ENCODE results near the gene FOXI3. TPM values are rescaled to one million over a fixed set of nuclear protein-coding genes. Genes with fewer than 3 reads are reported as not detected.

Gene FOXI3
- total RNA-seq, 1 experiment from 2014 or later: not detected

- TF ChIP-seq CTCF (IDR thresholded peaks at IDR 0.05; ENCODE audit: unreplicated experiment): no peak
- Mint-ChIP-seq H3K4me1 (ENCODE audit: insufficient read depth, unreplicated experiment) (no peaks in the 10 kb centered on the region), H3K27ac (ENCODE audit: low read depth, unreplicated experiment) (no peak overlapping the region), H3K9me3 (ENCODE audit: unreplicated experiment) (no peaks in the 10 kb centered on the region), H3K27me3 (ENCODE audit: insufficient read depth, unreplicated experiment) (peaks cover 45% of the 10 kb centered on the region), H3K4me3 (ENCODE audit: unreplicated experiment) (no peak overlapping the region), H3K36me3 (ENCODE audit: insufficient read depth, unreplicated experiment) (no peaks in the 10 kb centered on the region)
- intact Hi-C loops (cut with micrococcal nuclease): no loop called here
- POLR2A ChIA-PET: interaction anchor here (0.6 kb wide), 1 partner anchor 370 kb away, joined by 3 read pairs; no protein-coding TSS in a partner anchor
- BruUV-seq (replicated peaks): no TSS peak
- no peak for DNase-seq (ENCODE audit: unreplicated experiment)
- CTCF ChIA-PET: interaction anchor here (0.6 to 1.3 kb wide), 2 partner anchors 150 to 260 kb away, joined by 3 to 7 read pairs; no protein-coding TSS in a partner anchor
Observed at GRCh38 chr2:88450186-88450585, 2.3 kb downstream of the FOXI3 start.

GRCh38 chr2:88448248-88448647 lies 4.2 kb downstream of the FOXI3 start:
- no TSS peak for BruUV-seq (replicated peaks)
- Mint-ChIP-seq H3K9me3 (ENCODE audit: unreplicated experiment) (no peaks in the 10 kb centered on the region), H3K4me3 (ENCODE audit: unreplicated experiment) (no peak overlapping the region), H3K27me3 (ENCODE audit: insufficient read depth, unreplicated experiment) (peaks cover 29% of the 10 kb centered on the region), H3K4me1 (ENCODE audit: insufficient read depth, unreplicated experiment) (no peaks in the 10 kb centered on the region), H3K27ac (ENCODE audit: low read depth, unreplicated experiment) (no peak overlapping the region), H3K36me3 (ENCODE audit: insufficient read depth, unreplicated experiment) (no peaks in the 10 kb centered on the region)
- ChIA-PET POLR2A (no interaction called here), CTCF (interaction anchor here (0.6 to 1.2 kb wide), 2 partner anchors 33 to 117 kb away, joined by 3 to 4 read pairs; no protein-coding TSS in a partner anchor)
- DNase-seq (ENCODE audit: unreplicated experiment): no peak
- no peak for TF ChIP-seq CTCF (IDR thresholded peaks at IDR 0.05; ENCODE audit: unreplicated experiment)
- intact Hi-C loops (cut with micrococcal nuclease): no loop called here

- TF ChIP-seq CTCF (IDR thresholded peaks at IDR 0.05; ENCODE audit: unreplicated experiment): no peak
- CTCF ChIA-PET: interaction anchor here (0.5 to 1.1 kb wide), 3 partner anchors 11 to 252 kb away, joined by 3 to 4 read pairs (median 4); no protein-coding TSS in a partner anchor
- Mint-ChIP-seq H3K27ac (ENCODE audit: low read depth, unreplicated experiment) (no peak overlapping the region), H3K36me3 (ENCODE audit: insufficient read depth, unreplicated experiment) (no peaks in the 10 kb centered on the region), H3K4me1 (ENCODE audit: insufficient read depth, unreplicated experiment) (no peaks in the 10 kb centered on the region), H3K9me3 (ENCODE audit: unreplicated experiment) (no peaks in the 10 kb centered on the region), H3K27me3 (ENCODE audit: insufficient read depth, unreplicated experiment) (no peaks in the 10 kb centered on the region), H3K4me3 (ENCODE audit: unreplicated experiment) (no peak overlapping the region)
- DNase-seq (ENCODE audit: unreplicated experiment): no peak
- BruUV-seq (replicated peaks): no TSS peak
- intact Hi-C loops (cut with micrococcal nuclease): no loop called here
- POLR2A ChIA-PET: no interaction called here
Observed at GRCh38 chr2:88443353-88443938, 9.0 kb downstream of the FOXI3 start.

GRCh38 chr2:88442473-88442872 lies 10.0 kb downstream of the FOXI3 start:
- Mint-ChIP-seq H3K4me3 (ENCODE audit: unreplicated experiment) (no peak overlapping the region), H3K4me1 (ENCODE audit: insufficient read depth, unreplicated experiment) (no peaks in the 10 kb centered on the region), H3K27me3 (ENCODE audit: insufficient read depth, unreplicated experiment) (peaks cover 2% of the 10 kb centered on the region), H3K9me3 (ENCODE audit: unreplicated experiment) (no peaks in the 10 kb centered on the region), H3K36me3 (ENCODE audit: insufficient read depth, unreplicated experiment) (no peaks in the 10 kb centered on the region), H3K27ac (ENCODE audit: low read depth, unreplicated experiment) (no peak overlapping the region)
- intact Hi-C loops (cut with micrococcal nuclease): no loop called here
- POLR2A ChIA-PET: no interaction called here
- no peak for TF ChIP-seq CTCF (IDR thresholded peaks at IDR 0.05; ENCODE audit: unreplicated experiment)
- CTCF ChIA-PET: interaction anchor here (0.5 to 0.9 kb wide), 2 partner anchors 12 to 140 kb away, joined by 3 read pairs; no protein-coding TSS in a partner anchor
- DNase-seq (ENCODE audit: unreplicated experiment): no peak
- no TSS peak for BruUV-seq (replicated peaks)
